ENCODE results near the gene PLBD2. TPM values are rescaled to one million over a fixed set of nuclear protein-coding genes. Genes with fewer than 3 reads are reported as not detected.

The PLBD2 gene
- total and polyA plus RNA-seq, 4 donors: 12.1 to 31.2 (median 19.6) TPM

- Histone ChIP-seq H3K9me3 (ENCODE audit: control insufficient read depth in 4 of 4, low read length in 3 of 4) (no peaks in the 10 kb centered on the region), H3K27me3 (ENCODE audit: control insufficient read depth in 4 of 4, insufficient read depth in 4 of 4, low read length in 3 of 4) (no peaks in the 10 kb centered on the region), H3K36me3 (ENCODE audit: control insufficient read depth in 4 of 4, insufficient read depth in 3 of 4, low read depth in 1 of 4, low read length in 3 of 4) (no peaks in the 10 kb centered on the region), H3K4me1 (ENCODE audit: control insufficient read depth in 4 of 4, insufficient read depth in 4 of 4, low read length in 3 of 4) (peaks cover 8 to 29% (median 21%) of the 10 kb centered on the region in 4 donors), H3K9ac (ENCODE audit: low read depth in 1 of 2, low read length in 2 of 2) (no peak overlapping the region), H3K27ac (ENCODE audit: low read depth in 1 of 2, low read length in 2 of 2) (peak overlapping the region in 1 of 2 donors; percentile 53), H3K4me3 (ENCODE audit: low read depth in 1 of 3, low read length in 3 of 3) (no peak overlapping the region)
- TF ChIP-seq YY1 (IDR thresholded peaks at IDR 0.05) (peak; percentile 18), RXRA (IDR thresholded peaks at IDR 0.05) (peak in 1 of 2 donors; percentile 23), EGR1 (IDR thresholded peaks at IDR 0.05; ENCODE audit: low read depth in 2 of 2) (no peak)
- DNase-seq (ENCODE audit: low spot score): no peak
- whole genome bisulfite sequencing: 72% methylated on average over 6 of the region's 6 CpGs
Measured at GRCh38 chr12:113407931-113408600, 49.7 kb downstream of the PLBD2 start.

GRCh38 chr12:113408756-113409298, 50.4 kb downstream of the PLBD2 start:
- H3K27me3 ChIP-seq (ENCODE audit: control insufficient read depth in 4 of 4, insufficient read depth in 4 of 4, low read length in 3 of 4): no peaks in the 10 kb centered on the region
- H3K4me3 ChIP-seq (ENCODE audit: low read depth in 1 of 3, low read length in 3 of 3): no peak overlapping the region
- H3K27ac ChIP-seq (ENCODE audit: low read depth in 1 of 2, low read length in 2 of 2): no peak overlapping the region
- DNase-seq (ENCODE audit: low spot score): no peak
- H3K9ac ChIP-seq (ENCODE audit: low read depth in 1 of 2, low read length in 2 of 2): no peak overlapping the region
- H3K36me3 ChIP-seq (ENCODE audit: control insufficient read depth in 4 of 4, insufficient read depth in 3 of 4, low read depth in 1 of 4, low read length in 3 of 4): no peaks in the 10 kb centered on the region
- TF ChIP-seq HNF4G (IDR thresholded peaks at IDR 0.05): no peak
- no peak for TF ChIP-seq MAX (IDR thresholded peaks at IDR 0.05)
- TF ChIP-seq SP1 (IDR thresholded peaks at IDR 0.05): no peak
- TF ChIP-seq ZBTB33 (IDR thresholded peaks at IDR 0.05): no peak
- no peak for TF ChIP-seq HNF4A (conservative IDR thresholded peaks at IDR 0.05)
- TF ChIP-seq RXRA (IDR thresholded peaks at IDR 0.05): no peak
- TF ChIP-seq FOXA1 (IDR thresholded peaks at IDR 0.05): no peak
- TF ChIP-seq FOXA2 (IDR thresholded peaks at IDR 0.05): no peak
- no peak for TF ChIP-seq JUND (IDR thresholded peaks at IDR 0.05)
- no peak for TF ChIP-seq TAF1 (conservative IDR thresholded peaks at IDR 0.05)
- no peak for TF ChIP-seq RAD21 (IDR thresholded peaks at IDR 0.05)
- H3K9me3 ChIP-seq (ENCODE audit: control insufficient read depth in 4 of 4, low read length in 3 of 4): no peaks in the 10 kb centered on the region
- WGBS: 89% methylated on average over 11 of the region's 11 CpGs
- peaks cover 9 to 30% (median 23%) of the 10 kb centered on the region in 4 donors for H3K4me1 ChIP-seq (ENCODE audit: control insufficient read depth in 4 of 4, insufficient read depth in 4 of 4, low read length in 3 of 4)

- H3K4me1 ChIP-seq (ENCODE audit: control insufficient read depth in 4 of 4, insufficient read depth in 4 of 4, low read length in 3 of 4): peaks cover 8 to 32% (median 23%) of the 10 kb centered on the region in 4 donors
- H3K36me3 ChIP-seq (ENCODE audit: control insufficient read depth in 4 of 4, insufficient read depth in 3 of 4, low read depth in 1 of 4, low read length in 3 of 4): no peaks in the 10 kb centered on the region
- DNase-seq (ENCODE audit: low spot score): no peak
- H3K27me3 ChIP-seq (ENCODE audit: control insufficient read depth in 4 of 4, insufficient read depth in 4 of 4, low read length in 3 of 4): no peaks in the 10 kb centered on the region
- no peak overlapping the region for H3K9ac ChIP-seq (ENCODE audit: low read depth in 1 of 2, low read length in 2 of 2)
- no peak overlapping the region for H3K4me3 ChIP-seq (ENCODE audit: low read depth in 1 of 3, low read length in 3 of 3)
- no peaks in the 10 kb centered on the region for H3K9me3 ChIP-seq (ENCODE audit: control insufficient read depth in 4 of 4, low read length in 3 of 4)
- WGBS: 44% methylated on average over 9 of the region's 9 CpGs
- TF ChIP-seq HNF4A (conservative IDR thresholded peaks at IDR 0.05) (peak in 1 of 2 donors; percentile 12), RXRA (IDR thresholded peaks at IDR 0.05) (peak in 1 of 2 donors; percentile 40), ZBTB33 (IDR thresholded peaks at IDR 0.05) (no peak)
- peak overlapping the region; percentile 25 to 26 for H3K27ac ChIP-seq (ENCODE audit: low read depth in 1 of 2, low read length in 2 of 2)
Measured at GRCh38 chr12:113409462-113410124, 51.2 kb downstream of the PLBD2 start.
